DMS 273 (cell line): ENCODE measurements around the gene FBLN2.

Experiments used
- DNase-seq: peaks from one replicate; lab custom pipeline; 2025; ENCODE audit not compliant: unreplicated experiment; lab: John Stamatoyannopoulos, UW

The FBLN2 gene

GRCh38 chr3:13682331-13683013, 133.5 kb downstream of the FBLN2 start:
- no peak for DNase-seq

- DNase-seq: no peak
These were observed 134.4 kb downstream of the FBLN2 start for GRCh38 chr3:13683288-13683687.

- no peak for DNase-seq
These were observed 134.8 kb downstream of the FBLN2 start for GRCh38 chr3:13683772-13684171.

GRCh38 chr3:13684350-13684749, 135.4 kb downstream of the FBLN2 start:
- DNase-seq: no peak

- DNase-seq: no peak
These were observed 135.9 kb downstream of the FBLN2 start for GRCh38 chr3:13684854-13685253.

- no peak for DNase-seq
These were observed 136.8 kb downstream of the FBLN2 start for GRCh38 chr3:13685721-13686120.

- DNase-seq: no peak
These were observed 137.6 kb downstream of the FBLN2 start for GRCh38 chr3:13686367-13687160.

- DNase-seq: peak; percentile 12
These were observed 138.6 kb downstream of the FBLN2 start for GRCh38 chr3:13687517-13687943.
